Sigmoid colon (tissue), 7 donors: ENCODE results near the gene ADGRF1. TPM values are rescaled to one million over a fixed set of nuclear protein-coding genes. Genes with fewer than 3 reads are reported as not detected.

Experiments
- DNase-seq: peaks from one replicate; pipeline ENCODE4 v3.0.0-alpha.2; 2019
- H3K27ac ChIP-seq, 4 donors: fragments of 200-600 bp; sonication (generic); one replicate each; pipeline ENCODE4 v1.5.1; 2016 to 2019; ENCODE audit warnings: mild to moderate bottlenecking in 1 of 4
- H3K27me3 ChIP-seq, 3 donors: fragments of 200-600 bp; sonication (generic); one replicate each; pipeline ENCODE4 v1.5.1; 2019; ENCODE audit warnings: mild to moderate bottlenecking in 1 of 3
- H3K36me3 ChIP-seq, 4 donors: fragments of 200-600 bp; sonication (generic); one replicate each; pipeline ENCODE4 v1.5.1; 2016 to 2019
- H3K4me1 ChIP-seq, 4 donors: fragments of 200-600 bp; sonication (generic); one replicate each; pipeline ENCODE4 v1.5.1; 2017 to 2019
- H3K4me3 ChIP-seq, 4 donors: fragments of 200-600 bp; sonication (generic); one replicate each; pipeline ENCODE4 v1.5.1; 2017 to 2019; ENCODE audit warnings: mild to moderate bottlenecking in 2 of 4, moderate library complexity in 1 of 4
- H3K9me3 ChIP-seq, 4 donors: fragments of 200-600 bp in 3 of 4; sonication (generic) in 3 of 4; one replicate each; pipeline versions ENCODE4 v1.5.1 to v1.6.1; 2013 to 2019
- EP300 ChIP-seq, 4 donors: sonication (generic); formaldehyde crosslinking; IDR thresholded peaks; one replicate each; pipeline ENCODE4 v1.6.1; 2017; ENCODE audit warnings: antibody characterized with exemption in 4 of 4
- POLR2A ChIP-seq, 2 donors: fragments of 450-650 bp; IDR thresholded peaks; one replicate each; pipeline ENCODE4 v1.6.1; 2016; ENCODE audit warnings: antibody characterized with exemption in 2 of 2, mild to moderate bottlenecking in 2 of 2, moderate library complexity in 2 of 2
- POLR2AphosphoS5 ChIP-seq, 4 donors: sonication (generic); formaldehyde crosslinking; IDR thresholded peaks; one replicate each; pipeline ENCODE4 v1.6.1; 2017; ENCODE audit warnings: antibody characterized with exemption in 4 of 4
- WGBS, 2 donors: extraction: QIAGEN DNeasy Blood & Tissue Kit; methylation state at CpG; one replicate each; pipeline ENCODE4 v1.1.7; 2013; 5-methylcytosine and 5-hydroxymethylcytosine counted together
- intact Hi-C: fragments of 100-400 bp; cut with DNase I; formaldehyde crosslinking; loops from one replicate; pipeline ENCODE4 v1.15.1; 2023
- polyA plus RNA-seq, 3 donors: library from polyadenylated mRNA; stranded (reverse); fragments of 200-250 nt; gene quantifications; one replicate each; pipeline ENCODE4 v1.2.3, GENCODE V29; 2013
- total RNA-seq, 4 donors: library from RNA; depleted of rRNA; stranded (reverse); fragments of >200 nt; gene quantifications; one replicate each; pipeline ENCODE4 v1.1.0, GENCODE V29; 2016
- TF ChIP-seq, protein P1 (sequence below), 4 experiments: fragments of 450-650 bp in 3 of 4; fragments of 200-600 bp in 1 of 4; IDR thresholded peaks; one replicate each; pipeline ENCODE4 v1.5.1; 2016 to 2019; ENCODE audit warnings: antibody characterized with exemption in 4 of 4, mild to moderate bottlenecking in 3 of 4, moderate library complexity in 2 of 4
- donor health status: healthy with polysubstance abuse.
- donor health status: Bipolar disorder and iron deficiency.
- donor health status: healthy.

Gene ADGRF1
- total and polyA plus RNA-seq, 7 donors = 0.46 to 1.0 TPM; not detected in 5

DNA sequence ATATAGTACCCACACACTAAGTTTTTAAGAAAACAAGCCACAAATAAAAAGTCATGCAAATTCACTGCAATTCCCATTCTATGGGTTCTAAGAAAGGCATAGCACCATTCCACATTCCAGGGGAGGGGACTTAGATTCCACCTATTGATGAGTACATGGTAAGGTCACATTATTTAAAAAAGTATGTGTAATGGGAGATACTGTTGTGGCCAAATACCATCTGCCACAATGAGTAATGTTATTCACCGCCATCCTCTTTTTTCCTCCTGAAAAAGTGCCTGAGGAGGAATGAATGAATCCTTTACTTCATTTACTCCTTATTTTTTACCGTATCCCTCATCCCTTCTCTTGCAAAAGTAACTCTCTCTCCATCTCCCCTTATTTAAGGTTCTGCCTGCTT, 27.0 kb upstream of the ADGRF1 start:
- H3K36me3 ChIP-seq = no peaks in the 10 kb centered on the region
- TF ChIP-seq POLR2A (IDR thresholded peaks at IDR 0.05) (no peak), EP300 (IDR thresholded peaks at IDR 0.05) (no peak), POLR2AphosphoS5 (IDR thresholded peaks at IDR 0.05) (no peak)
- TF ChIP-seq, protein P1, sequence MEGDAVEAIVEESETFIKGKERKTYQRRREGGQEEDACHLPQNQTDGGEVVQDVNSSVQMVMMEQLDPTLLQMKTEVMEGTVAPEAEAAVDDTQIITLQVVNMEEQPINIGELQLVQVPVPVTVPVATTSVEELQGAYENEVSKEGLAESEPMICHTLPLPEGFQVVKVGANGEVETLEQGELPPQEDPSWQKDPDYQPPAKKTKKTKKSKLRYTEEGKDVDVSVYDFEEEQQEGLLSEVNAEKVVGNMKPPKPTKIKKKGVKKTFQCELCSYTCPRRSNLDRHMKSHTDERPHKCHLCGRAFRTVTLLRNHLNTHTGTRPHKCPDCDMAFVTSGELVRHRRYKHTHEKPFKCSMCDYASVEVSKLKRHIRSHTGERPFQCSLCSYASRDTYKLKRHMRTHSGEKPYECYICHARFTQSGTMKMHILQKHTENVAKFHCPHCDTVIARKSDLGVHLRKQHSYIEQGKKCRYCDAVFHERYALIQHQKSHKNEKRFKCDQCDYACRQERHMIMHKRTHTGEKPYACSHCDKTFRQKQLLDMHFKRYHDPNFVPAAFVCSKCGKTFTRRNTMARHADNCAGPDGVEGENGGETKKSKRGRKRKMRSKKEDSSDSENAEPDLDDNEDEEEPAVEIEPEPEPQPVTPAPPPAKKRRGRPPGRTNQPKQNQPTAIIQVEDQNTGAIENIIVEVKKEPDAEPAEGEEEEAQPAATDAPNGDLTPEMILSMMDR (IDR thresholded peaks at IDR 0.05) = no peak
- intact Hi-C loops = no loop called here
- no peaks in the 10 kb centered on the region for H3K9me3 ChIP-seq
- 95 to 97% methylated on average over 2 of the region's 2 CpGs for WGBS, 2 donors
- no peak overlapping the region for H3K4me3 ChIP-seq
- DNase-seq = no peak
- H3K4me1 ChIP-seq = no peaks in the 10 kb centered on the region
- H3K27ac ChIP-seq = no peak overlapping the region
- no peaks in the 10 kb centered on the region for H3K27me3 ChIP-seq

DNA sequence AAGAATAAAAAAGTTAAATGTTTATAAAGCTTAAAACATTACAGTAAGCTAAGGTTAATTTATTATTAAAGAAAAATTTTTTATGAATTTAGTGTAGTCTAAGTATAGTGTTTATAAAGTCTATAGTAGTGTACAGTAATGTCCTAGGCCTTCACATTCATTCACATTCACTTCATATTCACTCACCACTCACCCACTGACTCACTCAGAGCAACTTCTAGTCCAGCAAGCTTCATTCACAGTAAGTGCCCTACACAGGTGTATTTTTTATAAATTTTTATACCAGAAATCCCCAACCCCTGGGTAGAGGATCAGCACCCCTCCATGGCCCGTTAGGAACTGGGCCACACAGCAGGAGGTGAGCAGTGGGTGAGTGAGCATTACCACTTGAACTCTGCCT, 24.3 kb upstream of the ADGRF1 start:
- TF ChIP-seq POLR2AphosphoS5 (IDR thresholded peaks at IDR 0.05) = no peak
- TF ChIP-seq EP300 (IDR thresholded peaks at IDR 0.05) = no peak
- TF ChIP-seq, protein P1 (IDR thresholded peaks at IDR 0.05) = no peak
- no peak for TF ChIP-seq POLR2A (IDR thresholded peaks at IDR 0.05)
- Histone ChIP-seq H3K27ac (no peak overlapping the region), H3K36me3 (no peaks in the 10 kb centered on the region), H3K27me3 (no peaks in the 10 kb centered on the region), H3K4me1 (peaks cover 0 to 11% (median 9%) of the 10 kb centered on the region in 4 donors), H3K9me3 (no peaks in the 10 kb centered on the region), H3K4me3 (no peak overlapping the region)
- 90 to 92% methylated on average over 1 of the region's 1 CpG for WGBS, 2 donors
- DNase-seq = no peak
- intact Hi-C loops = no loop called here

DNA sequence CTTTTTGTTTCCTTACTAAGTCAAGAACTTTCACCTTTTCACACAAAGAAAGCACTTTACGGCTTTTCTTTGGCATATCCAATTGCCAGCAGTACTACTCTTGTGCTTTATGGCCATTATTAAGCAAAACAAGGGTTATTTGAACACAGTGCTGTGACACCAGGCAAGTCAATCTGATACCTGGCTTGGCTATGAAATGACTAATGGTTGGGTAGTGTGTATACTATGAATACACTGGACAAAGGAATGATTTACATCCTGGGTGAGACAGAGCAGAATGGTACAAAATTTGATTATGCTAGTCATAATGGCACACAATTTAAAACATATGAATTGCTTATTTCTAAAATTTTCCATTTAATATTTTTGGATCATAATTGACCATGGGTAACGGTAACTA, 22.1 kb upstream of the ADGRF1 start:
- intact Hi-C loops = no loop called here
- no peaks in the 10 kb centered on the region for H3K27me3 ChIP-seq
- DNase-seq = no peak
- TF ChIP-seq POLR2A (IDR thresholded peaks at IDR 0.05) (no peak), EP300 (IDR thresholded peaks at IDR 0.05) (no peak), POLR2AphosphoS5 (IDR thresholded peaks at IDR 0.05) (no peak)
- TF ChIP-seq, protein P1 (IDR thresholded peaks at IDR 0.05) = no peak
- H3K9me3 ChIP-seq = no peaks in the 10 kb centered on the region
- H3K4me1 ChIP-seq = peaks cover 0 to 33% (median 21%) of the 10 kb centered on the region in 4 donors
- no peak overlapping the region for H3K27ac ChIP-seq
- H3K36me3 ChIP-seq = no peaks in the 10 kb centered on the region
- 57 to 83% methylated on average over 2 of the region's 2 CpGs for WGBS, 2 donors
- H3K4me3 ChIP-seq = no peak overlapping the region

DNA sequence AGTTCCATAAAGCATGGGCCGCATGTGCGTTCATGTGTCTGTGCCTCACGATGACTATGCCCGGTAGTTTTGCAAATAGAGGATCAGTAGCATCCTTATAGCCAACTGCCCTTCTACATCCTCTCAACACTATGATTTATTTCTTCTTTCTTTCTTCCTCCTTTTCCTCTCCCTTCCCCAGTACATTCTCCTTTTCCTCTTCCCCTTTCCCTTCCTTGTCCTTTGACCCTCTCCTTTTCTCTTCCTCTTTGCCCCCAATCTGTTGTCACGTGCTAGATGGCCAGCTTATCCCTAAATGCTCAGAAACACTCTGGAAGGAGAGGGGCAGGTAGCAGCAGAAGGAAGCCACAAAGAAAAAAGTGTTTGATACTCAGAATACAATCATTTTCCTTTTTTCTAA, 20.2 kb upstream of the ADGRF1 start:
- WGBS, 2 donors = 77 to 78% methylated on average over 5 of the region's 5 CpGs
- TF ChIP-seq POLR2AphosphoS5 (IDR thresholded peaks at IDR 0.05) (no peak), POLR2A (IDR thresholded peaks at IDR 0.05) (no peak), EP300 (IDR thresholded peaks at IDR 0.05) (no peak)
- TF ChIP-seq, protein P1 (IDR thresholded peaks at IDR 0.05) = no peak
- Histone ChIP-seq H3K4me3 (no peak overlapping the region), H3K36me3 (no peaks in the 10 kb centered on the region), H3K9me3 (no peaks in the 10 kb centered on the region), H3K27ac (peak overlapping the region in 3 of 4 donors; percentile 36 to 75 (median 57)), H3K4me1 (peaks cover 0 to 37% (median 22%) of the 10 kb centered on the region in 4 donors), H3K27me3 (no peaks in the 10 kb centered on the region)
- intact Hi-C loops = no loop called here
- no peak for DNase-seq
